C4-2B (cell line): ENCODE data around the gene CDC42SE2.
"Not testable (repeated sequence)": the region's sequence is repeated elsewhere in the genome, so short reads cannot be mapped to it uniquely, and the experiment has no call there.

Source experiments
- H3K27ac ChIP-seq: fragments of 450-650 bp; 2 replicates; pipeline ENCODE4 v1.5.1; 2017
- CTCF ChIP-seq: fragments of 450-650 bp; conservative IDR thresholded peaks from 2 replicates; pipeline ENCODE4 v1.5.1; 2017; ENCODE audit warnings: mild to moderate bottlenecking
- ZFX ChIP-seq: fragments of 450-650 bp; IDR thresholded peaks from 2 replicates; pipeline ENCODE4 v1.6.1; 2017

Gene CDC42SE2

DNA sequence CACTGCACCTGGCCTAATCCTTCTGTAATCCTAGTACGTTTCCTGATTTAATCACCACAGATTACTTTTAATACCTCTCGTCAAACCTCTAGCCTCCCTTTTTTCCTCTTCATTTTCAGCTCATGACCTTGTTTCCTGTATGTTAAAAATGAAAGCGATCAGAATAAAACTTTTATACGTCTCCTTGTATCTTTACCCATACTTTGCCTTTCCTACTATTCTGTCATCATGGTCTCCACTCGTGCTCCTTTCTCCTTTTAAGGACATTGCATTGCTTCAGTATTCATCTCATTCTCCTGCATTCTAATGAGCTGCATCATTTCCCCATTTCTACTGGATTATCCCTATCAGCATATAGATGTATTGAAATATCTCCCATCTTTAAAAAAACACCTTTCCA is 8.5 kb downstream of the CDC42SE2 start:
- TF ChIP-seq CTCF = no peak
- TF ChIP-seq ZFX = no peak
- no peak overlapping the region for H3K27ac ChIP-seq

DNA sequence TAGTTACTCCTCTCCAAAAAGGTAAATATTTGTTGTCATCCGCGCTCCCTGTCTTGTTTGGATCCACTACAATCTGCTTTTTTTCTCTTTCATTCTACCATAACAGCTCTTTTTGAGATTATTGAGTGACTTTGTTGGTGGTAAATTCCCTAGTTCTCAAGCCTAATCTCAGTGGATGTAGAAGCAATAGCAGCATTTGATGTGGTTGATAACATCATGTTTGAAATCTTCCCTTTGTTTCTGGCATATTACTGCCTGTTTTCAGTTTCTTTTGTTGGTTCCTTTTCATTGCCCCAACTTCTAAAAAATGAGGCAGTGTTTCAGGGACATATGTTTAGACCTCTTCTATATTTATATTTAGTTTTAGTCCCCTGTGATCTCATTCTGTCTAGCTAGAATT is 8.9 kb downstream of the CDC42SE2 start:
- no peak overlapping the region for H3K27ac ChIP-seq
- no peak for TF ChIP-seq CTCF
- no peak for TF ChIP-seq ZFX

DNA sequence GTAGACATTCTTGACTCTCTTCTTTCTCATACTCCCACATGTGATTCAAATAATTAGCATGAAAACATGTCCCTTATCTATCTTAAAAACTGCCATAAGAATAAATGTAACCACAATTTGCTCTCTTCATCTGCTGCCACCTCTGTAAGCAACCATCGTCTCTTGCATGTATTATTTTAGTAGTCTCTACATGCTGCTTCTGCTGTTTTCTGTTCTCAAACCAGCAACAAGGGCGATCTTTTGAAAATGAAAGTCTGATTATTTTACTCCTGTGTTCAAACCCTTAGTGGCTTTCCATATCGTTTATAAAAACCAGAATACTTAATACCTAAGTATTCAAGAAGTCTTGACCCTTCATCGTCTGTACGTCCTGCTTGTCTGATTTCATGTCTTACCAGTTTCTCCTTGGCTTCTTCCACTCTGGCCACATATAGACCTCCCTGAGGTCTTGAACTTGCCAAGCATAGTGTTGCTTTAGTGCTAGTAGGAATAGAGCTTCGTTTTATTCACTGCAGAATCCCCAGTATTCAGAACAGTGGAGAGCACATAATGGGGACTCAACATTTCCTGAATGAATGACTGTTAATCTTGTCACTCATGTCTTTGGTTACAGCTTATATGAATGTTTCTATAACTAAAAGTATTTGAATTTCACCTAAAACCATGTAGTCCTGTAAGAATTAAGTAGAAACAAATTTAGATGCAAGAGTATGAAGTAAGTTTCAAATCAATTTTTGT is 10.6 kb downstream of the CDC42SE2 start:
- H3K27ac ChIP-seq = no peak overlapping the region
- TF ChIP-seq CTCF (no peak), ZFX (no peak)

DNA sequence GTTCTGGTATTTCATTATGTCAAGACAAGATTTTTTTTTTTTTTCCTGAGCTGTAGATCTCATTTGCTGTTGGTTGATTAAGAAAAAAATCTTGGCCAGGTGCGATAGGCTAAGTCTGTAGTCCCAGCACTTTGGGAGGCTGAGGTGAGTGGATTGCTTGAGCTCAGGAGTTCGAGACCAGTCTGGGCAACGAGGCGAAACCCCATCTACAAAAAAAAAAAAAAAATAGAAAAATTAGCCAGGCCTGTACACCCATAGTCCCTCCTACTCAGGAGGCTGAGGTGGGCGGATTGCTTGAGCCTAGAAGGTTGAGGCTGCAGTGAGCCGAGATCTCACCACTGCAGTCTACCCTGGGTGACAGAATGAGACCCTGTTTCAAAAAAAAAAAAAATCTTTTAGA is 12.2 kb downstream of the CDC42SE2 start:
- TF ChIP-seq ZFX (no peak), CTCF (no peak)
- no peak overlapping the region for H3K27ac ChIP-seq

DNA sequence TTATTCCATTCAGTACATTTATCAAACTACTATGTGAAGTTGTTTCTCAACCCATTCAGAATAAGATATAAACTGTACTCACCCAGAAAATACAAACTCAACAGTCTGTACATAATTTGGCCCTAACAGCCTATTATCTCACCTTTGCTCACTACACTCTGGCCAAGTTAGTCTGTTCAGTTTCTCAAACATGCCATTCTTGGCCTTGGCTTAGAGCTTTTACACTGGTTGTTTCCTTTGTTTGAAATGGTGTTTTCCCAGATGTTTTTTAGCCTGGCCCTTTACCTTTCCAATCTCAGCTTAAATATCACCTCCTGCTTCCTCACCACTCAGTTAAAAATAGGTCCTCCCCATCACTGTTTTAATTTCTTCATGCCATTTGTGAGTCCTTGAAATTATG is 13.6 kb downstream of the CDC42SE2 start:
- H3K27ac ChIP-seq = no peak overlapping the region
- TF ChIP-seq ZFX (no peak), CTCF (no peak)

DNA sequence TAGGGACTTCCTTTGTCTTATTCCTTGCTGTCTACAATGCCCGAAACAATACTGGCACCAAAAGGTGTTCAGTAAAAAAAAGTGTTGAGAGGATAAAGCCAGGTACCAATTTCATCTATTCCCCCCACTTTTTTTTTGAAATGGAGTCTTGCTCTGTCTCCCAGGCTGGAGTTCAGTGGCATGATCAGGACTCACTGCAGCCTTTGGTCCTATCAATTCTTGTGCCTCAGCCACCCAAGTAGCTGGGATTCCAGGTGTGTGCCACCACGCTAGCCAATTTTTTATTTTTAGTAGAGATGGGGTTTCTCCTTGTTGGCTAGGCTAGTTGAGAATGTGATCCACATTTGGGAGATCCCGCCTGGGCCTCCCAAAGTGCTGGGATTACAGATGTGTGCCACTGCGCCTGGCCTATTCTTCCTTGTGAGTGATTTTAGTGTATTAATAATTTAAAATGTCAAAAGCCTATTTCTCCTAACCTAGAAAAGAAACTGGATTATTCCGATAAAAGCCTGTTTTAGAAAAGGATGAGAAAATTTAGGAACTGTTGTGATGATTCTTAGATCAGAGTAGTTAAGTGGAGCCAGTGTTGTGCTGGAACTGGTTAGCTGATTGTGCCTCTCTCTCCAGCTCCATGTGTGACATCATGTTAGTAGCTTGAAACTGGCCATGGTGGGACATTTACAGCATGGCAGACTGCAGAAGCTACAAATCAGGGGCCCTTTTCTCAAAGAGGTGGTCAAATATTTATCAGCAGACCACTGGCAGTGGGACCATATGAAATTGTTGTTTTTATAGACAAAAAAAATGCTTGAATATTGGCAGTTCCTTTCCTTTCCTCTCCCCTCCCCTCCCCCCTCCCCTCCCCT is 14.3 kb downstream of the CDC42SE2 start:
- TF ChIP-seq ZFX = no peak
- TF ChIP-seq CTCF = no peak
- H3K27ac ChIP-seq = no peak overlapping the region

- H3K27ac ChIP-seq = not testable (repeated sequence)
Observed at GRCh38 chr5:131278741-131279124, 14.9 kb downstream of the CDC42SE2 start.
